C4-2B (cell line): Measurements from ENCODE around the gene KLF11.

Experiments used
- CTCF ChIP-seq: fragments of 450-650 bp; conservative IDR thresholded peaks from 2 replicates; pipeline ENCODE4 v1.5.1; 2017; ENCODE audit warnings: mild to moderate bottlenecking
- ZFX ChIP-seq: fragments of 450-650 bp; IDR thresholded peaks from 2 replicates; pipeline ENCODE4 v1.6.1; 2017

GRCh38 chr2:10067881-10068280, 24.5 kb downstream of the KLF11 start:
- TF ChIP-seq CTCF (no peak), ZFX (no peak)
